K562 (cell line): ENCODE results near the gene ARHGAP15. TPM values are rescaled to one million over a fixed set of nuclear protein-coding genes. Genes with fewer than 3 reads are reported as not detected.

Experiments used
- ATAC-seq: fragments of 200-7000 bp; cut with Tn5 transposase; 3 replicates; pipeline ENCODE4 v1.9.1; 2020; ENCODE audit warnings: moderate library complexity
- BruUV-seq: library from RNA; stranded (reverse); fragments of 400-500 nt; replicated peaks from 2 replicates; lab custom pipeline; 2021; lab: Mats Ljungman, UMichigan
- CTCF ChIA-PET: fragments of 300-600 bp; formaldehyde crosslinking; extraction: SDS; loops from one replicate; lab custom pipeline; 2021; ENCODE audit warnings: low intra/inter-chr PET ratio; lab: Yijun Ruan, JAX
- POLR2A ChIA-PET: fragments of 300-600, 350-650 bp; sonication (Branson Sonifier 250); formaldehyde crosslinking; extraction: SDS; loops from one replicate; lab custom pipeline; 2021; ENCODE audit warnings: antibody characterized with exemption, inconsistent platforms; lab: Yijun Ruan, JAX
- DNase-seq, 4 experiments: peaks; one replicate each; pipeline versions ENCODE4 v3.0.0 to v3.0.0-alpha.2; 2011 to 2018; ENCODE audit warnings: low spot score in 3 of 4, mixed read lengths in 3 of 4; ENCODE audit errors: extremely low read depth in 1 of 4
- FAIRE-seq: peaks from 2 replicates; lab custom pipeline; 2011; peaks lifted over from hg19 to GRCh38; lab: Jason Lieb, UNC
- H2AFZ ChIP-seq: 2 replicates; pipeline ENCODE4 v1.6.0; 2011; ENCODE audit warnings: low read depth, low read length, control low read depth, inconsistent platforms
- H3K27ac ChIP-seq: fragments of 200-600 bp; 3 replicates; pipeline ENCODE4 v1.8.0; 2011; ENCODE audit warnings: low read depth, mild to moderate bottlenecking, control low read depth, inconsistent platforms, low read length, moderate library complexity, mixed read lengths; ENCODE audit errors: extremely low read depth
- H3K27me3 ChIP-seq, 2 experiments: fragments of 300-600 bp in 1 of 2; 2 replicates in 1 of 2; 3 replicates in 1 of 2; pipeline versions ENCODE4 v1.6.0 to v1.8.0; 2011; ENCODE audit warnings: inconsistent platforms in 2 of 2, low read length in 2 of 2, mild to moderate bottlenecking in 1 of 2, mixed read lengths in 1 of 2, moderate library complexity in 1 of 2; ENCODE audit not compliant: control insufficient read depth in 2 of 2, insufficient read depth in 2 of 2
- H3K36me3 ChIP-seq: fragments of 300-600 bp; 3 replicates; pipeline ENCODE4 v1.8.0; 2011; ENCODE audit warnings: mild to moderate bottlenecking, low read length, inconsistent platforms; ENCODE audit not compliant: control insufficient read depth, insufficient read depth
- H3K4me1 ChIP-seq, 2 experiments: fragments of 200-600 bp in 1 of 2; replicated peaks in 1 of 2; 2 replicates in 1 of 2; 3 replicates in 1 of 2; pipeline versions ENCODE4 v1.5.1 to v1.8.0; 2011; ENCODE audit warnings: inconsistent platforms in 2 of 2, low read length in 2 of 2, mild to moderate bottlenecking in 1 of 2, mixed read lengths in 1 of 2, moderate library complexity in 1 of 2; ENCODE audit not compliant: control insufficient read depth in 2 of 2, insufficient read depth in 2 of 2
- H3K4me2 ChIP-seq: 2 replicates; pipeline ENCODE4 v1.6.1; 2011; ENCODE audit warnings: low read length, control low read depth, inconsistent platforms, mixed read lengths; ENCODE audit not compliant: insufficient read depth
- H3K4me3 ChIP-seq: fragments of 200-600 bp; sonication (generic), shearing (Covaris generic); 2 replicates; pipeline ENCODE4 v1.5.1; 2016; ENCODE audit warnings: control low read depth, inconsistent platforms
- H3K79me2 ChIP-seq: fragments of 200-600 bp; 3 replicates; pipeline ENCODE4 v1.8.0; 2011; ENCODE audit warnings: low read length, inconsistent platforms; ENCODE audit not compliant: control insufficient read depth, insufficient read depth
- H3K9ac ChIP-seq, 2 experiments: 2 replicates each; pipeline versions ENCODE4 v1.6.0 to v1.6.1; 2011; ENCODE audit warnings: low read depth in 2 of 2, low read length in 2 of 2, control low read depth in 1 of 2, inconsistent platforms in 1 of 2, mild to moderate bottlenecking in 1 of 2, mixed read lengths in 1 of 2; ENCODE audit not compliant: insufficient read depth in 1 of 2
- H3K9me1 ChIP-seq: one replicate; pipeline ENCODE4 v1.6.0; 2011; ENCODE audit warnings: inconsistent platforms, mild to moderate bottlenecking, low read length, moderate library complexity; ENCODE audit not compliant: control insufficient read depth, insufficient read depth
- H3K9me3 ChIP-seq: replicated peaks from 2 replicates; pipeline ENCODE4 v1.5.1; 2011; ENCODE audit warnings: low read depth, low read length, inconsistent platforms; ENCODE audit not compliant: control insufficient read depth, insufficient read depth
- H4K20me1 ChIP-seq: replicated peaks from 2 replicates; pipeline ENCODE4 v1.6.1; 2011; ENCODE audit warnings: low read length, inconsistent platforms, mixed read lengths; ENCODE audit not compliant: control insufficient read depth, insufficient read depth
- BRCA1 ChIP-seq, 2 experiments: fragments of 450-650 bp in 1 of 2; sonication (generic) in 1 of 2; formaldehyde crosslinking in 1 of 2; IDR thresholded peaks; 2 replicates each; pipeline versions ENCODE4 v1.5.0 to v1.6.1; 2017 to 2020; ENCODE audit warnings: mild to moderate bottlenecking in 1 of 2, missing genetic modification reagents in 1 of 2
- BRF2 ChIP-seq: IDR thresholded peaks from 3 replicates; pipeline ENCODE4 v1.6.1; 2011; ENCODE audit warnings: borderline replicate concordance, mild to moderate bottlenecking; ENCODE audit not compliant: insufficient read length, insufficient read depth
- CTCFL ChIP-seq: IDR thresholded peaks from 2 replicates; pipeline ENCODE4 v1.6.1; 2011; ENCODE audit warnings: borderline replicate concordance, low read depth, mild to moderate bottlenecking, moderate library complexity, low read length; ENCODE audit not compliant: insufficient read depth, poor library complexity, severe bottlenecking
- EHMT2 ChIP-seq: fragments of 450-650 bp; IDR thresholded peaks from 2 replicates; pipeline ENCODE4 v1.6.1; 2018; ENCODE audit warnings: antibody characterized with exemption
- HSF4 ChIP-seq: fragments of 250-450 bp; sonication (Bioruptor Pico); IDR thresholded peaks from 2 replicates; pipeline ENCODE4 v2.1.2; 2022; ENCODE audit warnings: mild to moderate bottlenecking, moderate library complexity, borderline replicate concordance
- POLR2H ChIP-seq: IDR thresholded peaks from 2 replicates; pipeline ENCODE4 v1.6.1; 2016; ENCODE audit warnings: missing genetic modification characterization, low read depth, mild to moderate bottlenecking, control low read depth, missing compliant biosample characterization, moderate library complexity
- POLR3A ChIP-seq: IDR thresholded peaks from 2 replicates; pipeline ENCODE4 v1.6.1; 2011; ENCODE audit warnings: borderline replicate concordance, mild to moderate bottlenecking, moderate library complexity; ENCODE audit not compliant: insufficient read length, insufficient read depth; ENCODE audit errors: extremely low read depth
- TFAM ChIP-seq: fragments of 250-450 bp; sonication (Bioruptor Pico); conservative IDR thresholded peaks from 2 replicates; pipeline ENCODE4 v1.5.0; 2021; ENCODE audit warnings: mild to moderate bottlenecking, moderate library complexity
- ZBTB5 ChIP-seq: fragments of 450-650 bp; IDR thresholded peaks from 2 replicates; pipeline ENCODE4 v1.6.1; 2017; ENCODE audit warnings: antibody characterized with exemption
- ZKSCAN3 ChIP-seq: fragments of 250-450 bp; sonication (Bioruptor Pico); IDR thresholded peaks from 2 replicates; pipeline ENCODE4 v1.4.0; 2020
- WGBS: fragments of 100-300 bp; shearing (Covaris generic); methylation state at CpG from one replicate; pipeline ENCODE4 v1.1.6; 2016; ENCODE audit warnings: low coverage, mixed read lengths; ENCODE audit not compliant: insufficient coverage; ENCODE audit errors: missing lambda C conversion rate; 5-methylcytosine and 5-hydroxymethylcytosine counted together
- in situ Hi-C: fragments of 300-500 bp; cut with MboI; formaldehyde crosslinking; loops from 4 replicates; pipeline ENCODE4 v1.15.0; 2018; ENCODE audit warnings: inconsistent platforms, mixed read lengths
- intact Hi-C: fragments of 100-400 bp; cut with micrococcal nuclease; formaldehyde crosslinking; loops from 2 replicates; pipeline ENCODE4 v1.14.2; 2022
- polyA plus RNA-seq, 8 experiments: library from polyadenylated mRNA; depleted of rRNA in 4 of 8; stranded (reverse) in 5 of 8; unstranded in 3 of 8; fragments of >200 nt; fragmentation: Nextera tagmentation in 2 of 8; fragmentation: Illumina TruSeq in 1 of 8; extraction: Ambion mirVana in 2 of 8; extraction: Trizol in 1 of 8; gene quantifications; 2 replicates each; pipeline versions ENCODE4 v1.2.1 to v1.2.3, GENCODE V29; 2011 to 2014; ENCODE audit warnings: inconsistent platforms in 1 of 8, missing spikeins in 1 of 8
- total RNA-seq, 7 experiments: library from RNA; depleted of rRNA in 6 of 7; stranded (reverse); fragments of >200 nt in 6 of 7; fragmentation: Illumina TruSeq in 2 of 7; extraction: Trizol in 2 of 7; gene quantifications; 2 replicates each; pipeline versions ENCODE4 v1.2.1 to v1.2.3, GENCODE V29; 2011 to 2021; ENCODE audit warnings: low replicate concordance in 1 of 7

The ARHGAP15 gene
- total and polyA plus RNA-seq, 9 of the 15 experiments (the other 6 are each of a cell fraction or from before 2014, with no cell fraction given): 1.5 to 17.9 (median 7.9) TPM

- CTCF ChIA-PET: no interaction called here
- Histone ChIP-seq H3K4me1 (no peaks in the 10 kb centered on the region), H3K27ac (no peak overlapping the region), H3K4me3 (no peak overlapping the region), H3K36me3 (no peaks in the 10 kb centered on the region), H3K9ac (no peak overlapping the region), H3K9me3 (no peaks in the 10 kb centered on the region), H3K79me2 (no peaks in the 10 kb centered on the region), H3K4me2 (no peak overlapping the region), H2AFZ (no peak overlapping the region), H4K20me1 (no peaks in the 10 kb centered on the region), H3K27me3 (no peaks in the 10 kb centered on the region), H3K9me1 (no peaks in the 10 kb centered on the region)
- WGBS: 0% methylated on average over 1 of the region's 1 CpG
- intact Hi-C loops (no loop called here), in situ Hi-C loops (no loop called here)
- POLR2A ChIA-PET: no interaction called here
- no peak for DNase-seq
- FAIRE-seq: no peak
- no TSS peak for BruUV-seq
- ATAC-seq: no peak
- TF ChIP-seq BRCA1 (IDR thresholded peaks at IDR 0.05) (no peak), BRCA1 (CRISPR knock-in tag; IDR thresholded peaks at IDR 0.05) (no peak), CTCFL (no peak), EHMT2 (no peak), ZKSCAN3 (CRISPR knock-in tag) (no peak), TFAM (no peak), BRF2 (no peak), POLR2H (tag) (no peak), POLR3A (no peak), ZBTB5 (no peak), HSF4 (CRISPR knock-in tag) (no peak)
Observed at GRCh38 chr2:143087033-143087432, 42.2 kb upstream of the ARHGAP15 start.
